HUES6 (cell line): ENCODE measurements around the gene BCAT1.

ENCODE experiments used
- H3K27ac ChIP-seq: 2 replicates; pipeline ENCODE4 v1.7.0; 2013; ENCODE audit warnings: low read depth, mild to moderate bottlenecking, low read length, inconsistent platforms
- H3K27me3 ChIP-seq: 2 replicates; pipeline ENCODE4 v1.6.1; 2013; ENCODE audit warnings: low read length; ENCODE audit not compliant: control insufficient read depth, insufficient read depth
- H3K36me3 ChIP-seq: 2 replicates; pipeline ENCODE4 v1.6.1; 2013; ENCODE audit warnings: low read length; ENCODE audit not compliant: control insufficient read depth, insufficient read depth
- H3K4me1 ChIP-seq: 2 replicates; pipeline ENCODE4 v1.6.1; 2013; ENCODE audit warnings: low read length; ENCODE audit not compliant: control insufficient read depth, insufficient read depth
- H3K4me3 ChIP-seq: 2 replicates; pipeline ENCODE4 v1.5.1; 2013; ENCODE audit warnings: low read depth, low read length
- H3K9ac ChIP-seq: one replicate; pipeline ENCODE4 v1.6.1; 2013; ENCODE audit warnings: mild to moderate bottlenecking, low read length
- H3K9me3 ChIP-seq: 2 replicates; pipeline ENCODE4 v1.6.1; 2013; ENCODE audit warnings: low read depth, low read length; ENCODE audit not compliant: control insufficient read depth, insufficient read depth

BCAT1 gene

GRCh38 chr12:24909667-24910066 is 39.2 kb downstream of the BCAT1 start:
- Histone ChIP-seq H3K27me3 (no peaks in the 10 kb centered on the region), H3K4me3 (no peak overlapping the region), H3K36me3 (no peaks in the 10 kb centered on the region), H3K4me1 (peaks cover 29% of the 10 kb centered on the region), H3K27ac (no peak overlapping the region), H3K9me3 (no peaks in the 10 kb centered on the region), H3K9ac (no peak overlapping the region)

- Histone ChIP-seq H3K27ac (no peak overlapping the region), H3K4me3 (no peak overlapping the region), H3K27me3 (peaks cover 13% of the 10 kb centered on the region), H3K36me3 (no peaks in the 10 kb centered on the region), H3K4me1 (peaks cover 44% of the 10 kb centered on the region), H3K9me3 (no peaks in the 10 kb centered on the region), H3K9ac (no peak overlapping the region)
Observed at GRCh38 chr12:24907464-24907863, 41.4 kb downstream of the BCAT1 start.

GRCh38 chr12:24906141-24906540 is 42.8 kb downstream of the BCAT1 start:
- H3K9ac ChIP-seq: no peak overlapping the region
- H3K4me3 ChIP-seq: no peak overlapping the region
- H3K27me3 ChIP-seq: peaks cover 16% of the 10 kb centered on the region
- H3K27ac ChIP-seq: no peak overlapping the region
- H3K4me1 ChIP-seq: peaks cover 44% of the 10 kb centered on the region
- H3K9me3 ChIP-seq: no peaks in the 10 kb centered on the region
- no peaks in the 10 kb centered on the region for H3K36me3 ChIP-seq

GRCh38 chr12:24905431-24905830 is 43.5 kb downstream of the BCAT1 start:
- H3K27me3 ChIP-seq: peaks cover 16% of the 10 kb centered on the region
- H3K27ac ChIP-seq: no peak overlapping the region
- no peak overlapping the region for H3K9ac ChIP-seq

GRCh38 chr12:24904871-24905270 is 44.0 kb downstream of the BCAT1 start:
- no peak overlapping the region for H3K9ac ChIP-seq
- peak overlapping the region; percentile 10; the same call in 1 of the 2 replicates for H3K4me3 ChIP-seq
- peaks cover 16% of the 10 kb centered on the region for H3K27me3 ChIP-seq
- peaks cover 5% of the 10 kb centered on the region for H3K36me3 ChIP-seq
- H3K4me1 ChIP-seq: peaks cover 48% of the 10 kb centered on the region
- no peak overlapping the region for H3K27ac ChIP-seq
- no peaks in the 10 kb centered on the region for H3K9me3 ChIP-seq

More at GRCh38 chr12:24905431-24905830, 43.5 kb downstream of the BCAT1 start:
- H3K4me1 ChIP-seq: peaks cover 48% of the 10 kb centered on the region
- no peaks in the 10 kb centered on the region for H3K9me3 ChIP-seq
- no peak overlapping the region for H3K4me3 ChIP-seq
- H3K36me3 ChIP-seq: peaks cover under 1% of the 10 kb centered on the region; the same call in 1 of the 2 replicates

- Histone ChIP-seq H3K4me3 (peak overlapping the region; percentile 71), H3K9me3 (no peaks in the 10 kb centered on the region), H3K4me1 (peaks cover 48% of the 10 kb centered on the region), H3K27ac (no peak overlapping the region), H3K9ac (peak overlapping the region; percentile 80), H3K36me3 (peaks cover 14% of the 10 kb centered on the region), H3K27me3 (peaks cover 16% of the 10 kb centered on the region)
Observed at GRCh38 chr12:24903329-24904088, 45.4 kb downstream of the BCAT1 start.

GRCh38 chr12:24902511-24903328 is 46.2 kb downstream of the BCAT1 start:
- H3K27me3 ChIP-seq: peaks cover 16% of the 10 kb centered on the region
- peak overlapping the region; percentile 71 for H3K4me3 ChIP-seq
- peaks cover 16% of the 10 kb centered on the region for H3K36me3 ChIP-seq
- H3K9me3 ChIP-seq: no peaks in the 10 kb centered on the region
- H3K4me1 ChIP-seq: peaks cover 48% of the 10 kb centered on the region
- peak overlapping the region; percentile 80 for H3K9ac ChIP-seq
- 0 out of 2 replicates have a peak overlapping the region, but pooled peaks have one; percentile 11 for H3K27ac ChIP-seq

GRCh38 chr12:24901576-24902461 is 47.1 kb downstream of the BCAT1 start:
- Histone ChIP-seq H3K36me3 (peaks cover 16% of the 10 kb centered on the region), H3K4me1 (peaks cover 48% of the 10 kb centered on the region), H3K9me3 (no peaks in the 10 kb centered on the region), H3K9ac (peak overlapping the region; percentile 80), H3K4me3 (peak overlapping the region; percentile 71), H3K27me3 (peaks cover 16% of the 10 kb centered on the region), H3K27ac (no peak overlapping the region)

- H3K36me3 ChIP-seq: peaks cover 16% of the 10 kb centered on the region
- H3K27me3 ChIP-seq: peaks cover 16% of the 10 kb centered on the region
- H3K9ac ChIP-seq: no peak overlapping the region
- H3K4me3 ChIP-seq: no peak overlapping the region
- H3K27ac ChIP-seq: no peak overlapping the region
- H3K9me3 ChIP-seq: no peaks in the 10 kb centered on the region
- H3K4me1 ChIP-seq: peaks cover 32% of the 10 kb centered on the region
Observed at GRCh38 chr12:24900196-24900595, 48.7 kb downstream of the BCAT1 start.

- no peak overlapping the region for H3K4me3 ChIP-seq
- H3K9me3 ChIP-seq: no peaks in the 10 kb centered on the region
- H3K27me3 ChIP-seq: peaks cover 16% of the 10 kb centered on the region
- peaks cover 26% of the 10 kb centered on the region for H3K4me1 ChIP-seq
- no peak overlapping the region for H3K27ac ChIP-seq
- no peak overlapping the region for H3K9ac ChIP-seq
- peaks cover 22% of the 10 kb centered on the region for H3K36me3 ChIP-seq
Observed at GRCh38 chr12:24899503-24900075, 49.3 kb downstream of the BCAT1 start.
